ENCODE data around the gene SLC7A14.

DNA sequence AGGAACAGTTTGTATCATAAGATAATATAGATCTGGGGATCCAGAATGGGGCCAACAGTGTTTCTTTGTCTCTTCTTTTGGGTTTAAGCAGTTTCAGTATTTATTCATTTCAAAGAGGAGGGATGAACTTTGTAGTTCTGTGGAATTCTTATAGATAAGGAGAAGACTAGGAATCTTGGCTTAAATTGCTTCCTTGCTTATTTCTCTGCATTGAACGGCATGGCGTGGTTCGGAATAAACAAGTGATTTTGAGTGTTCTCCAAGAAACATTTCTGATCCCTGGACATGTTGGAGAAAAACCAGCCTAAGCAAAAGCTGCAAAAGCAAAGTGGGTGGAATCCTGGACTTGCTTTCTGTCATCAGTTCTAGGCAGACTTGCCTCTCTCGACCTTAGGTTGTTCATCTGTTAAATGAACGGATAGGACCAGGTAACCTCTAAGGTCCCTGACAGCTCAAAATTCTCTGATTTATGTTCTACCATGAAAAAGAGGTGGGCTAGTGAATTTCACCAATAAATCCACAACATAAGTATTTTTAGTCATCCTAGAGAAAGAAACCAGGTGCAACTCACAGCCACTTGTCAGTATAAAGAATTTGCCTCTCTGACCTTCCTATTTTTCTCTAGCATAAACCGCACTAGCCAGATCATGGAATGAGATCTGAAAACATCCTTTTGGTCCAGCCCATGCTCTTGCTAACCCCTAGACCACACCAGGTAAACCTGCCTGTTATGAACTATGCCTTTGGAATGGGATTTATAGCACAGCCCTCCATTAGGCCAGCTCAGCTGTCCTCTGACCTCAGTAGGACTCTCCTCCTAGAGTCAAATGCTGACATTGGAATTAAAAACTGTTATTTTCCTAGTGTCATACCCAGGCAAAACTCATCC lies 88.4 kb downstream of the SLC7A14 start:
- TF ChIP-seq CHD2 (IDR thresholded peaks at IDR 0.05; ENCODE audit: low read length, partially characterized antibody) (no peak), ZNF302 (CRISPR knock-in tag; IDR thresholded peaks at IDR 0.05) (no peak)
- TF ChIP-seq, protein P1, sequence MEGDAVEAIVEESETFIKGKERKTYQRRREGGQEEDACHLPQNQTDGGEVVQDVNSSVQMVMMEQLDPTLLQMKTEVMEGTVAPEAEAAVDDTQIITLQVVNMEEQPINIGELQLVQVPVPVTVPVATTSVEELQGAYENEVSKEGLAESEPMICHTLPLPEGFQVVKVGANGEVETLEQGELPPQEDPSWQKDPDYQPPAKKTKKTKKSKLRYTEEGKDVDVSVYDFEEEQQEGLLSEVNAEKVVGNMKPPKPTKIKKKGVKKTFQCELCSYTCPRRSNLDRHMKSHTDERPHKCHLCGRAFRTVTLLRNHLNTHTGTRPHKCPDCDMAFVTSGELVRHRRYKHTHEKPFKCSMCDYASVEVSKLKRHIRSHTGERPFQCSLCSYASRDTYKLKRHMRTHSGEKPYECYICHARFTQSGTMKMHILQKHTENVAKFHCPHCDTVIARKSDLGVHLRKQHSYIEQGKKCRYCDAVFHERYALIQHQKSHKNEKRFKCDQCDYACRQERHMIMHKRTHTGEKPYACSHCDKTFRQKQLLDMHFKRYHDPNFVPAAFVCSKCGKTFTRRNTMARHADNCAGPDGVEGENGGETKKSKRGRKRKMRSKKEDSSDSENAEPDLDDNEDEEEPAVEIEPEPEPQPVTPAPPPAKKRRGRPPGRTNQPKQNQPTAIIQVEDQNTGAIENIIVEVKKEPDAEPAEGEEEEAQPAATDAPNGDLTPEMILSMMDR (IDR thresholded peaks at IDR 0.05) = no peak
